LNCAP (cell line): ENCODE results near the gene STARD5.

Experiments used
- CTCF ChIP-seq: fragments of 450-650 bp; IDR thresholded peaks from 2 replicates; pipeline ENCODE4 v1.5.1; 2017; ENCODE audit warnings: mild to moderate bottlenecking

STARD5 gene

GRCh38 chr15:81288040-81288439 is 35.9 kb downstream of the STARD5 start:
- no peak for TF ChIP-seq CTCF

- TF ChIP-seq CTCF = no peak
These were observed 37.3 kb downstream of the STARD5 start for GRCh38 chr15:81286621-81287121.

- TF ChIP-seq CTCF = no peak
These were observed 38.5 kb downstream of the STARD5 start for GRCh38 chr15:81285461-81285860.

DNA sequence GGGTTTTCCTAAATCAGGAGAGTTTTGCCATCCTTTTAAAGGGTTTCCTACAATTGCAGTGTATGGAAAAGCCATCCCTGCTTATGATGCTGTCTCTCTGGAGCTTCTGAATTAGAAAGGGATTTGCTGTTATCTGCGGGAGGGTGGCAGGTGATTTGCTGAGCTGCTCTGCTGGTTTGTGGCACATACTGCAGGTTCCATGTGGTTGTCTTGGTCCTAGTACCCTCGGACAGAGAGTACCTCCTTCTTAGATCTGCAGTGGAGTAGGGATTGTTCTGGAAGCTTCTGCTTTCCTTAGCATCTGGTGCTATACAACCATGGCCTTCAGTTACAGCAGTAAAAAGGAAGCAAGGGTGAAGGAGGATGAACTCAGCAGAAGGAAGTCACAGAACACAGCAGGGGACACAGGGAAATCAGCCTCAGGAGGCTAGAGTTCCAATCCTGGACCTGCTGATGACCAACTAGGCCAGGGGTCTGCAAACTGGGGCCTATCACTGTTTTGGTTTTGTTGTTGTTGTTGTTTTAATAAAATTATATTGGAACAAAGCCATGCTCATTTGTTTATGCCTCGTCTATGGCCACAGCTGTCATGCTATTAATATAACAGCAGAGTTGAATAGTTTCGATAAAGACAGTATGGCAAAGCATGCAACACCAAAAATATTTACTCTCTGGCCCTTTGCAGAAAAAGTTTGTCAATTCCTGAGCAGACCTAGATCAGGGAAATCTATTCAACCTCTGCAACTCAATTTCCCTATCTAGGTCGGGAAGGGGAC is 39.5 kb downstream of the STARD5 start:
- TF ChIP-seq CTCF = no peak

- TF ChIP-seq CTCF = no peak
These were observed 41.0 kb downstream of the STARD5 start for GRCh38 chr15:81282911-81283310.

GRCh38 chr15:81282606-81282895 is 41.4 kb downstream of the STARD5 start:
- no peak for TF ChIP-seq CTCF

- TF ChIP-seq CTCF = no peak
These were observed 42.0 kb downstream of the STARD5 start for GRCh38 chr15:81281766-81282605.
